Lower lobe of right lung (tissue), 2 donors: ENCODE results near the gene ACTG1. TPM values are rescaled to one million over a fixed set of nuclear protein-coding genes. Genes with fewer than 3 reads are reported as not detected.

Experiments used
- ATAC-seq, 2 donors: fragments of 200-7000 bp; cut with Tn5 transposase; one replicate each; pipeline ENCODE4 v1.9.1; 2020 to 2022; ENCODE audit warnings: mild to moderate bottlenecking in 2 of 2, moderate library complexity in 2 of 2
- DNase-seq: peaks from one replicate; pipeline ENCODE4 v3.0.0-alpha.2; 2020
- H3K27ac ChIP-seq: fragments of 200-600 bp; one replicate; pipeline ENCODE4 v1.8.0; 2022
- H3K27me3 ChIP-seq: fragments of 200-600 bp; one replicate; pipeline ENCODE4 v1.8.0; 2022; ENCODE audit warnings: low read depth
- H3K36me3 ChIP-seq: fragments of 200-600 bp; one replicate; pipeline ENCODE4 v1.8.0; 2022; ENCODE audit warnings: mild to moderate bottlenecking
- H3K4me1 ChIP-seq: fragments of 200-600 bp; one replicate; pipeline ENCODE4 v1.8.0; 2022
- H3K4me3 ChIP-seq: fragments of 200-600 bp; one replicate; pipeline ENCODE4 v1.8.0; 2022; ENCODE audit warnings: mild to moderate bottlenecking
- H3K9me3 ChIP-seq: fragments of 200-600 bp; one replicate; pipeline ENCODE4 v1.8.0; 2022
- CTCF ChIP-seq: fragments of 200-600 bp; IDR thresholded peaks from one replicate; pipeline ENCODE4 v1.8.0; 2022; ENCODE audit warnings: antibody characterized with exemption, mild to moderate bottlenecking
- intact Hi-C: fragments of 100-400 bp; cut with DNase I; formaldehyde crosslinking; loops from one replicate; pipeline ENCODE4 v1.11.0; 2022
- total RNA-seq: library from RNA; stranded (reverse); fragmentation: NEBNext Ultra II Directional; extraction: Animal tissue kit (Norgen Biotek cat#: 25700); gene quantifications from one replicate; pipeline ENCODE4 v1.2.1, GENCODE V29; 2021
- donor health status: DM: no; HTN: yes; CAD: no; lungs with severe emphysema.

Gene ACTG1
- total RNA-seq, 1 donor from 2014 or later: 1,821 TPM

- TF ChIP-seq CTCF: no peak
- Histone ChIP-seq H3K4me1 (peaks cover 16% of the 10 kb centered on the region), H3K9me3 (no peaks in the 10 kb centered on the region), H3K4me3 (no peak overlapping the region), H3K36me3 (no peaks in the 10 kb centered on the region), H3K27ac (no peak overlapping the region), H3K27me3 (no peaks in the 10 kb centered on the region)
- intact Hi-C loops: no loop called here
- ATAC-seq (no peak), DNase-seq (no peak)
Observed at GRCh38 chr17:81489998-81490992, 22.3 kb downstream of the ACTG1 start.

- Histone ChIP-seq H3K27me3 (no peaks in the 10 kb centered on the region), H3K36me3 (no peaks in the 10 kb centered on the region), H3K4me3 (no peak overlapping the region), H3K9me3 (no peaks in the 10 kb centered on the region), H3K27ac (no peak overlapping the region), H3K4me1 (peaks cover 22% of the 10 kb centered on the region)
- intact Hi-C loops: no loop called here
- DNase-seq (no peak), ATAC-seq (no peak)
- TF ChIP-seq CTCF: no peak
Observed at GRCh38 chr17:81489012-81489997, 23.3 kb downstream of the ACTG1 start.

- DNase-seq: no peak
- H3K36me3 ChIP-seq: no peaks in the 10 kb centered on the region
- peaks cover 31% of the 10 kb centered on the region for H3K4me1 ChIP-seq
- no peaks in the 10 kb centered on the region for H3K9me3 ChIP-seq
- TF ChIP-seq CTCF: no peak
- ATAC-seq: peak; percentile 5 to 28
- H3K4me3 ChIP-seq: peak overlapping the region; percentile 74
- H3K27ac ChIP-seq: peak overlapping the region; percentile 93
- intact Hi-C loops: no loop called here
- H3K27me3 ChIP-seq: no peaks in the 10 kb centered on the region
Observed at GRCh38 chr17:81488276-81488860, 24.2 kb downstream of the ACTG1 start.

GRCh38 chr17:81487487-81488275 lies 24.9 kb downstream of the ACTG1 start:
- Histone ChIP-seq H3K36me3 (no peaks in the 10 kb centered on the region), H3K27me3 (no peaks in the 10 kb centered on the region), H3K4me1 (peaks cover 34% of the 10 kb centered on the region), H3K27ac (peak overlapping the region; percentile 93), H3K9me3 (no peaks in the 10 kb centered on the region), H3K4me3 (peak overlapping the region; percentile 74)
- TF ChIP-seq CTCF: no peak
- DNase-seq (peak; percentile 85), ATAC-seq (peak; percentile 89 to 92)
- intact Hi-C loops: no loop called here
